HepG2 (cell line): ENCODE results near the gene SLTM. TPM values are rescaled to one million over a fixed set of nuclear protein-coding genes. Genes with fewer than 3 reads are reported as not detected.
A peak's percentile ranks its signal among the peaks of the same experiment; 100 is the strongest.

Experiments
- CREM ChIP-seq, 2 experiments: sonication (generic) in 1 of 2; formaldehyde crosslinking in 1 of 2; IDR thresholded peaks; 2 replicates each; pipeline versions ENCODE4 v1.4.0 to v1.6.1; 2016 to 2020; ENCODE audit warnings: antibody characterized with exemption in 1 of 2, mild to moderate bottlenecking in 1 of 2, missing genetic modification reagents in 1 of 2
- DPF2 ChIP-seq: sonication (generic); formaldehyde crosslinking; IDR thresholded peaks from 2 replicates; pipeline ENCODE4 v1.4.0; 2020; ENCODE audit warnings: mild to moderate bottlenecking, low read depth, missing genetic modification reagents, borderline replicate concordance
- DR1 ChIP-seq: sonication (generic); formaldehyde crosslinking; IDR thresholded peaks from 2 replicates; pipeline ENCODE4 v1.8.0; 2021; ENCODE audit warnings: mild to moderate bottlenecking, missing genetic modification reagents, inconsistent platforms
- HOXA3 ChIP-seq: sonication (generic); formaldehyde crosslinking; IDR thresholded peaks from 2 replicates; pipeline ENCODE4 v1.5.0; 2020; ENCODE audit warnings: missing genetic modification reagents
- MED1 ChIP-seq: sonication (generic); formaldehyde crosslinking; IDR thresholded peaks from 2 replicates; pipeline ENCODE4 v1.4.0; 2020; ENCODE audit warnings: missing genetic modification reagents
- REPIN1 ChIP-seq: sonication (generic); formaldehyde crosslinking; IDR thresholded peaks from 2 replicates; pipeline ENCODE4 v1.8.0; 2022; ENCODE audit warnings: missing genetic modification reagents, low read depth, mild to moderate bottlenecking, borderline replicate concordance
- ZFY ChIP-seq: sonication (generic); formaldehyde crosslinking; IDR thresholded peaks from 2 replicates; pipeline ENCODE4 v1.4.0; 2020; ENCODE audit warnings: missing genetic modification reagents
- ZFYVE20 ChIP-seq: sonication (generic); formaldehyde crosslinking; IDR thresholded peaks from 2 replicates; pipeline ENCODE4 v1.8.0; 2023; ENCODE audit warnings: low read depth, mild to moderate bottlenecking, moderate library complexity, missing genetic modification reagents, borderline replicate concordance
- ZKSCAN8 ChIP-seq: IDR thresholded peaks from 2 replicates; pipeline ENCODE4 v1.6.1; 2016; ENCODE audit warnings: borderline replicate concordance, missing genetic modification reagents, missing compliant biosample characterization
- ZNF17 ChIP-seq: sonication (generic); formaldehyde crosslinking; IDR thresholded peaks from 2 replicates; pipeline ENCODE4 v1.5.0; 2020; ENCODE audit warnings: mild to moderate bottlenecking, missing genetic modification reagents
- ZNF652 ChIP-seq: IDR thresholded peaks from 2 replicates; pipeline ENCODE4 v1.6.1; 2016; ENCODE audit warnings: low read depth, borderline replicate concordance
- ZNF672 ChIP-seq: sonication (generic); formaldehyde crosslinking; IDR thresholded peaks from 2 replicates; pipeline ENCODE4 v1.8.1; 2022; ENCODE audit warnings: missing genetic modification reagents
- ZSCAN31 ChIP-seq: sonication (generic); formaldehyde crosslinking; IDR thresholded peaks from 2 replicates; pipeline ENCODE4 v1.5.0; 2020; ENCODE audit warnings: low read depth, mild to moderate bottlenecking, missing genetic modification reagents
- polyA plus RNA-seq, 8 experiments: library from polyadenylated mRNA; depleted of rRNA in 3 of 8; stranded (reverse) in 7 of 8; unstranded in 1 of 8; fragments of >200 nt; fragmentation: Illumina TruSeq in 4 of 8; extraction: Trizol in 4 of 8; gene quantifications; 2 replicates each; pipeline versions ENCODE4 v1.2.1 to v1.2.3, GENCODE V29; 2011 to 2016; ENCODE audit warnings: low read depth in 4 of 8, missing spikeins in 1 of 8, mixed read lengths in 1 of 8; ENCODE audit not compliant: insufficient read depth in 1 of 8
- total RNA-seq, 5 experiments: library from RNA; depleted of rRNA; stranded (reverse); fragments of >200 nt; fragmentation: Illumina TruSeq; extraction: Trizol; gene quantifications; 2 replicates each; pipeline ENCODE4 v1.2.3, GENCODE V29; 2016; ENCODE audit warnings: low read depth in 1 of 5
- TF ChIP-seq, protein P1 (sequence below): sonication (generic); formaldehyde crosslinking; conservative IDR thresholded peaks from 2 replicates; pipeline ENCODE4 v1.4.0; 2020; ENCODE audit warnings: missing genetic modification reagents
- TF ChIP-seq, protein P2 (sequence below): sonication (generic); formaldehyde crosslinking; IDR thresholded peaks from 2 replicates; pipeline ENCODE4 v1.4.0; 2020; ENCODE audit warnings: mild to moderate bottlenecking, missing genetic modification reagents
- TF ChIP-seq, protein P3 (sequence below), 2 experiments: sonication (generic) in 1 of 2; formaldehyde crosslinking in 1 of 2; IDR thresholded peaks; 2 replicates each; pipeline versions ENCODE4 v1.5.1 to v1.6.1; 2011 to 2020; ENCODE audit warnings: borderline replicate concordance in 1 of 2, low read depth in 1 of 2, low read length in 1 of 2, mild to moderate bottlenecking in 1 of 2, missing genetic modification reagents in 1 of 2, moderate library complexity in 1 of 2
- TF ChIP-seq, protein P4 (sequence below): sonication (generic); formaldehyde crosslinking; conservative IDR thresholded peaks from 2 replicates; pipeline ENCODE4 v1.8.0; 2022; ENCODE audit warnings: low read depth, missing genetic modification reagents
- TF ChIP-seq, protein P5 (sequence below): IDR thresholded peaks from 2 replicates; pipeline ENCODE4 v1.6.1; 2016; ENCODE audit warnings: missing compliant biosample characterization, missing genetic modification reagents, borderline replicate concordance
- TF ChIP-seq, protein P6 (sequence below): sonication (generic); formaldehyde crosslinking; IDR thresholded peaks from 2 replicates; pipeline ENCODE4 v1.5.1; 2020; ENCODE audit warnings: missing genetic modification reagents, mild to moderate bottlenecking, borderline replicate concordance

Gene SLTM
- total and polyA plus RNA-seq, 2 of the 13 experiments (the other 11 are each of a cell fraction or from before 2014, with no cell fraction given), result 22.0 to 64.2 TPM

DNA sequence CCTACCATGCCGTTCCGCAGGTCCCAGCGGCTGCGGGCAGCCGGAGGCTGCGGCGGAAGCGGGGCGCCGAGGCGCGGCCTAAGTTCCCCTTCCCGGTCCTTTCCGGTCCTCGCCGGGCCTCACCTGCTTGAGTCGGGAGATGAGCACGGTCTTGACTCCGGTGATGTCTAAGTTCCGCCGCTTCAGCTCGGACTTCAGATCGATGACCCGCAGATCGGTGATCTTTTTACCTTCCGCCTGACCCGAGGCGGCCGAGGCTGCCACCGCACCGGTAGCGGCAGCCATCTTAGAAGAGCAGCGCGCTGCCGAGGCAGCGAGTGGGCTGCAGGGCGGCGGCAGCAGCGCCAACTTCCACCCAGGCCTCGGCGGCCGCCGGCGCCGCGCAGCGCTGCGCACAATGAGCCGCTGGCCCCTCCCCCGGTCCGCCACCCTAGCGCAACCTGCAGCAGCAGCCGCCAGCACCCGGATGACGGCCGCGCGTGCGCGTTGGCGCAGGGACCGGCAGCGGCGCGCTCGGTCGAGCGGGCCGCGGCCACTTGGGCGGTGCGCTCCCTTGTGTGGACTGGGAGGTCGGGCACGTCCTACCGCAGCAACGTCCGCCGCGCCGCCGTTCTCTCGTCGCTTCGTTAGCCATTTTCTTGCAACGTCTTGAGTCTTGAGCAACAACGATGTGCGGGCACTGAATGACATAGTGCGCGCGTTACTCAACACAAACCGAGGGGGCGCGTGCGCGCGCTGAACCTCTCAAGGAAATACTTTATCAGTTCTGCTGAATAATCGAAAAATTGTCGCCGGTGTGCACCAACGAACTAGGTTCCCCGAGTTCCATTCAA is at the start of gene SLTM (continued):
- TF ChIP-seq, protein P1, sequence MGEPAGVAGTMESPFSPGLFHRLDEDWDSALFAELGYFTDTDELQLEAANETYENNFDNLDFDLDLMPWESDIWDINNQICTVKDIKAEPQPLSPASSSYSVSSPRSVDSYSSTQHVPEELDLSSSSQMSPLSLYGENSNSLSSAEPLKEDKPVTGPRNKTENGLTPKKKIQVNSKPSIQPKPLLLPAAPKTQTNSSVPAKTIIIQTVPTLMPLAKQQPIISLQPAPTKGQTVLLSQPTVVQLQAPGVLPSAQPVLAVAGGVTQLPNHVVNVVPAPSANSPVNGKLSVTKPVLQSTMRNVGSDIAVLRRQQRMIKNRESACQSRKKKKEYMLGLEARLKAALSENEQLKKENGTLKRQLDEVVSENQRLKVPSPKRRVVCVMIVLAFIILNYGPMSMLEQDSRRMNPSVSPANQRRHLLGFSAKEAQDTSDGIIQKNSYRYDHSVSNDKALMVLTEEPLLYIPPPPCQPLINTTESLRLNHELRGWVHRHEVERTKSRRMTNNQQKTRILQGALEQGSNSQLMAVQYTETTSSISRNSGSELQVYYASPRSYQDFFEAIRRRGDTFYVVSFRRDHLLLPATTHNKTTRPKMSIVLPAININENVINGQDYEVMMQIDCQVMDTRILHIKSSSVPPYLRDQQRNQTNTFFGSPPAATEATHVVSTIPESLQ (CRISPR knock-in tag), result no peak
- TF ChIP-seq, protein P2, sequence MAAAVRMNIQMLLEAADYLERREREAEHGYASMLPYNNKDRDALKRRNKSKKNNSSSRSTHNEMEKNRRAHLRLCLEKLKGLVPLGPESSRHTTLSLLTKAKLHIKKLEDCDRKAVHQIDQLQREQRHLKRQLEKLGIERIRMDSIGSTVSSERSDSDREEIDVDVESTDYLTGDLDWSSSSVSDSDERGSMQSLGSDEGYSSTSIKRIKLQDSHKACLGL (CRISPR knock-in tag), result no peak
- no peak for TF ChIP-seq ZNF17 (CRISPR knock-in tag)
- no peak for TF ChIP-seq DPF2 (CRISPR knock-in tag)
- peak; percentile 73 for TF ChIP-seq MED1 (CRISPR knock-in tag)
- TF ChIP-seq, protein P3, sequence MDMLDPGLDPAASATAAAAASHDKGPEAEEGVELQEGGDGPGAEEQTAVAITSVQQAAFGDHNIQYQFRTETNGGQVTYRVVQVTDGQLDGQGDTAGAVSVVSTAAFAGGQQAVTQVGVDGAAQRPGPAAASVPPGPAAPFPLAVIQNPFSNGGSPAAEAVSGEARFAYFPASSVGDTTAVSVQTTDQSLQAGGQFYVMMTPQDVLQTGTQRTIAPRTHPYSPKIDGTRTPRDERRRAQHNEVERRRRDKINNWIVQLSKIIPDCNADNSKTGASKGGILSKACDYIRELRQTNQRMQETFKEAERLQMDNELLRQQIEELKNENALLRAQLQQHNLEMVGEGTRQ (IDR thresholded peaks at IDR 0.05; ENCODE audit: low read depth, low read length), result no peak
- TF ChIP-seq, protein P3 (CRISPR knock-in tag; IDR thresholded peaks at IDR 0.05; ENCODE audit: borderline replicate concordance), result no peak
- peak; percentile 98 for TF ChIP-seq ZSCAN31 (CRISPR knock-in tag)
- peak; percentile 88 for TF ChIP-seq HOXA3 (CRISPR knock-in tag)
- peak; percentile 100 for TF ChIP-seq ZFY (CRISPR knock-in tag)
- no peak; the same call in 1 of the 2 replicates for TF ChIP-seq ZKSCAN8 (CRISPR knock-in tag)
- TF ChIP-seq, protein P4, sequence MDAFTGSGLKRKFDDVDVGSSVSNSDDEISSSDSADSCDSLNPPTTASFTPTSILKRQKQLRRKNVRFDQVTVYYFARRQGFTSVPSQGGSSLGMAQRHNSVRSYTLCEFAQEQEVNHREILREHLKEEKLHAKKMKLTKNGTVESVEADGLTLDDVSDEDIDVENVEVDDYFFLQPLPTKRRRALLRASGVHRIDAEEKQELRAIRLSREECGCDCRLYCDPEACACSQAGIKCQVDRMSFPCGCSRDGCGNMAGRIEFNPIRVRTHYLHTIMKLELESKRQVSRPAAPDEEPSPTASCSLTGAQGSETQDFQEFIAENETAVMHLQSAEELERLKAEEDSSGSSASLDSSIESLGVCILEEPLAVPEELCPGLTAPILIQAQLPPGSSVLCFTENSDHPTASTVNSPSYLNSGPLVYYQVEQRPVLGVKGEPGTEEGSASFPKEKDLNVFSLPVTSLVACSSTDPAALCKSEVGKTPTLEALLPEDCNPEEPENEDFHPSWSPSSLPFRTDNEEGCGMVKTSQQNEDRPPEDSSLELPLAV (CRISPR knock-in tag), result no peak
- peak; percentile 74 for TF ChIP-seq REPIN1 (CRISPR knock-in tag)
- TF ChIP-seq, protein P5, sequence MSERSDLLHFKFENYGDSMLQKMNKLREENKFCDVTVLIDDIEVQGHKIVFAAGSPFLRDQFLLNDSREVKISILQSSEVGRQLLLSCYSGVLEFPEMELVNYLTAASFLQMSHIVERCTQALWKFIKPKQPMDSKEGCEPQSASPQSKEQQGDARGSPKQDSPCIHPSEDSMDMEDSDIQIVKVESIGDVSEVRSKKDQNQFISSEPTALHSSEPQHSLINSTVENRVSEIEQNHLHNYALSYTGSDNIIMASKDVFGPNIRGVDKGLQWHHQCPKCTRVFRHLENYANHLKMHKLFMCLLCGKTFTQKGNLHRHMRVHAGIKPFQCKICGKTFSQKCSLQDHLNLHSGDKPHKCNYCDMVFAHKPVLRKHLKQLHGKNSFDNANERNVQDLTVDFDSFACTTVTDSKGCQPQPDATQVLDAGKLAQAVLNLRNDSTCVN (CRISPR knock-in tag), result 0 out of 2 replicates have a peak, but pooled peaks have one; percentile 21
- no peak for TF ChIP-seq CREM (IDR thresholded peaks at IDR 0.05)
- no peak for TF ChIP-seq CREM (CRISPR knock-in tag; IDR thresholded peaks at IDR 0.05)
- TF ChIP-seq ZNF652, result no peak
- TF ChIP-seq ZFYVE20, result no peak
- TF ChIP-seq DR1, result peak; percentile 51; the same call in 1 of the 2 replicates
- TF ChIP-seq ZNF672 (CRISPR knock-in tag), result no peak
- TF ChIP-seq, protein P6, sequence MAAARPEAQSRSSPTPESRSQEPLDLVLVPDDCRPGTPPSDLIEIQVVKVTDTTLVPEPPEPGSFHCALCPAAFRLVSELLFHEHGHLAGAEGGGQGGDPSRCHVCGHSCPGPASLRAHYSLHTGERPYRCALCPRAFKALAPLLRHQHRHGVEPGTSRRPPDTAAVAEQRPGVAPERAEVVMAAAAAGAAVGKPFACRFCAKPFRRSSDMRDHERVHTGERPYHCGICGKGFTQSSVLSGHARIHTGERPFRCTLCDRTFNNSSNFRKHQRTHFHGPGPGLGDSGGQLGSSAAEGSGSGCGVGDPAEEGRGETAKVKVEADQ (CRISPR knock-in tag), result no peak; the same call in 1 of the 2 replicates
